Mammary epithelial cell (primary cell): ENCODE data around the gene SLC1A2.

Experiments used
- EZH2 ChIP-seq: IDR thresholded peaks from 2 replicates; pipeline ENCODE4 v1.6.1; 2012; ENCODE audit warnings: low read length, inconsistent platforms, borderline replicate concordance
- TF ChIP-seq, protein P1 (sequence below), 2 donors: IDR thresholded peaks in 1 of 2; conservative IDR thresholded peaks in 1 of 2; 2 replicates each; pipeline ENCODE4 v1.5.1; 2011 to 2012; ENCODE audit warnings: inconsistent platforms in 2 of 2, low read length in 2 of 2, mild to moderate bottlenecking in 2 of 2, control low read depth in 1 of 2, low read depth in 1 of 2; ENCODE audit not compliant: insufficient read depth in 1 of 2; ENCODE audit errors: extremely low read depth in 1 of 2

- TF ChIP-seq, protein P1, sequence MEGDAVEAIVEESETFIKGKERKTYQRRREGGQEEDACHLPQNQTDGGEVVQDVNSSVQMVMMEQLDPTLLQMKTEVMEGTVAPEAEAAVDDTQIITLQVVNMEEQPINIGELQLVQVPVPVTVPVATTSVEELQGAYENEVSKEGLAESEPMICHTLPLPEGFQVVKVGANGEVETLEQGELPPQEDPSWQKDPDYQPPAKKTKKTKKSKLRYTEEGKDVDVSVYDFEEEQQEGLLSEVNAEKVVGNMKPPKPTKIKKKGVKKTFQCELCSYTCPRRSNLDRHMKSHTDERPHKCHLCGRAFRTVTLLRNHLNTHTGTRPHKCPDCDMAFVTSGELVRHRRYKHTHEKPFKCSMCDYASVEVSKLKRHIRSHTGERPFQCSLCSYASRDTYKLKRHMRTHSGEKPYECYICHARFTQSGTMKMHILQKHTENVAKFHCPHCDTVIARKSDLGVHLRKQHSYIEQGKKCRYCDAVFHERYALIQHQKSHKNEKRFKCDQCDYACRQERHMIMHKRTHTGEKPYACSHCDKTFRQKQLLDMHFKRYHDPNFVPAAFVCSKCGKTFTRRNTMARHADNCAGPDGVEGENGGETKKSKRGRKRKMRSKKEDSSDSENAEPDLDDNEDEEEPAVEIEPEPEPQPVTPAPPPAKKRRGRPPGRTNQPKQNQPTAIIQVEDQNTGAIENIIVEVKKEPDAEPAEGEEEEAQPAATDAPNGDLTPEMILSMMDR (conservative IDR thresholded peaks at IDR 0.05 in 1 of 2, IDR thresholded peaks at IDR 0.05 in 1 of 2; ENCODE audit: extremely low read depth in 1 of 2, insufficient read depth in 1 of 2, low read depth in 1 of 2, low read length in 2 of 2): no peak
- TF ChIP-seq EZH2: no peak
These were observed 130.4 kb downstream of the SLC1A2 start for GRCh38 chr11:35288817-35289541.
